A549 (cell line): Measurements from ENCODE around the gene AHI1. TPM values are rescaled to one million over a fixed set of nuclear protein-coding genes. Genes with fewer than 3 reads are reported as not detected.

Source experiments
- ATAC-seq, 2 experiments: fragments of 200-7000 bp in 1 of 2; fragments of >200 bp in 1 of 2; cut with Nextera tagmentation in 1 of 2; cut with Tn5 transposase in 1 of 2; 3 replicates each; pipeline versions ENCODE4 v1.8.0 to v1.9.1; 2018 to 2020; ENCODE audit warnings: mild to moderate bottlenecking in 1 of 2, moderate library complexity in 1 of 2
- CTCF ChIA-PET: fragments of 300-600 bp; sonication (Branson Sonifier 250); formaldehyde crosslinking; extraction: SDS; loops from one replicate; lab custom pipeline; 2021; ENCODE audit warnings: antibody characterized with exemption, inconsistent platforms; lab: Yijun Ruan, JAX
- POLR2A ChIA-PET: fragments of 350-600 bp; formaldehyde crosslinking; extraction: SDS; loops from one replicate; lab custom pipeline; 2021; ENCODE audit warnings: antibody characterized with exemption, inconsistent platforms; lab: Yijun Ruan, JAX
- DNase-seq, 2 experiments: peaks; one replicate each; pipeline versions ENCODE4 v3.0.0 to v3.0.0-alpha.2; 2011 to 2016; ENCODE audit warnings: low read depth in 1 of 2, low spot score in 1 of 2
- FAIRE-seq: peaks from 2 replicates; lab custom pipeline; 2011; peaks lifted over from hg19 to GRCh38; lab: Jason Lieb, UNC
- H3K27ac ChIP-seq, 2 experiments: fragments of >200 bp; sonication (Bioruptor Twin); formaldehyde crosslinking; 3 replicates each; pipeline ENCODE4 v1.5.1; 2016 to 2017
- H3K4me1 ChIP-seq: fragments of >200 bp; sonication (Bioruptor Twin); formaldehyde crosslinking; 3 replicates; pipeline ENCODE4 v1.6.1; 2016
- H3K4me2 ChIP-seq: fragments of >200 bp; sonication (Bioruptor Twin); formaldehyde crosslinking; 3 replicates; pipeline ENCODE4 v1.6.1; 2016
- H3K4me3 ChIP-seq: fragments of >200 bp; sonication (Bioruptor Twin); formaldehyde crosslinking; 3 replicates; pipeline ENCODE4 v1.5.1; 2016
- H3K9me3 ChIP-seq: fragments of >200 bp; sonication (Bioruptor Twin); formaldehyde crosslinking; 3 replicates; pipeline ENCODE4 v1.6.1; 2016
- CEBPB ChIP-seq, 2 experiments: fragments of >200 bp in 1 of 2; sonication (Bioruptor Twin) in 1 of 2; formaldehyde crosslinking in 1 of 2; IDR thresholded peaks; 2 replicates each; pipeline ENCODE4 v1.6.1; 2012 to 2016
- CHD2 ChIP-seq: fragments of 150-350 bp; IDR thresholded peaks from 2 replicates; pipeline ENCODE4 v1.6.1; 2014; ENCODE audit warnings: low read length; ENCODE audit not compliant: partially characterized antibody
- CHD4 ChIP-seq: fragments of 200-600 bp; sonication (generic); IDR thresholded peaks from 2 replicates; pipeline ENCODE4 v1.6.1; 2016; ENCODE audit warnings: antibody characterized with exemption, mild to moderate bottlenecking, borderline replicate concordance
- EHF ChIP-seq: fragments of 250-450 bp; sonication (Bioruptor Pico); IDR thresholded peaks from 2 replicates; pipeline ENCODE4 v1.5.0; 2020; ENCODE audit warnings: mild to moderate bottlenecking
- EP300 ChIP-seq, 2 experiments: fragments of >200 bp; sonication (Bioruptor Twin); formaldehyde crosslinking; IDR thresholded peaks; 2 replicates in 1 of 2; 3 replicates in 1 of 2; pipeline ENCODE4 v1.6.1; 2016 to 2017
- FOSL2 ChIP-seq, 2 experiments: fragments of 450-650 bp in 1 of 2; fragments of >200 bp in 1 of 2; sonication (Bioruptor Twin) in 1 of 2; formaldehyde crosslinking; IDR thresholded peaks; 2 replicates each; pipeline versions ENCODE4 v1.5.0 to v1.6.1; 2016 to 2020; ENCODE audit warnings: mild to moderate bottlenecking in 1 of 2, moderate library complexity in 1 of 2
- GATA3 ChIP-seq: IDR thresholded peaks from 2 replicates; pipeline ENCODE4 v1.6.1; 2012; ENCODE audit warnings: borderline replicate concordance
- HOXB13 ChIP-seq: fragments of 250-450 bp; sonication (Bioruptor Pico); IDR thresholded peaks from 2 replicates; pipeline ENCODE4 v1.5.0; 2020; ENCODE audit warnings: low read depth, mild to moderate bottlenecking, moderate library complexity
- JUNB ChIP-seq: fragments of >200 bp; sonication (Bioruptor Twin); formaldehyde crosslinking; IDR thresholded peaks from 2 replicates; pipeline ENCODE4 v1.6.1; 2016
- MAZ ChIP-seq: fragments of 150-350 bp; IDR thresholded peaks from 2 replicates; pipeline ENCODE4 v1.6.1; 2014; ENCODE audit warnings: antibody characterized with exemption, low read depth, low read length, borderline replicate concordance
- MYC ChIP-seq: IDR thresholded peaks from 2 replicates; pipeline ENCODE4 v1.6.1; 2012; ENCODE audit warnings: mild to moderate bottlenecking, inconsistent platforms, low read length, improper control_type of control experiment, borderline replicate concordance
- NPAS2 ChIP-seq: fragments of 250-450 bp; sonication (Bioruptor Pico); IDR thresholded peaks from 2 replicates; pipeline ENCODE4 v1.8.0; 2022; ENCODE audit warnings: mild to moderate bottlenecking, moderate library complexity, borderline replicate concordance
- POLR2A ChIP-seq: IDR thresholded peaks from 2 replicates; pipeline ENCODE4 v1.6.1; 2012; ENCODE audit warnings: mild to moderate bottlenecking, low read length
- RAD21 ChIP-seq, 2 experiments: fragments of >200 bp in 1 of 2; sonication (Bioruptor Twin) in 1 of 2; formaldehyde crosslinking in 1 of 2; IDR thresholded peaks in 1 of 2; conservative IDR thresholded peaks in 1 of 2; 2 replicates in 1 of 2; 3 replicates in 1 of 2; pipeline ENCODE4 v1.6.1; 2012 to 2018; ENCODE audit warnings: inconsistent platforms in 1 of 2
- RARB ChIP-seq: fragments of 250-450 bp; sonication (Bioruptor Pico); IDR thresholded peaks from 2 replicates; pipeline ENCODE4 v1.8.0; 2021; ENCODE audit warnings: mild to moderate bottlenecking, moderate library complexity
- RCOR1 ChIP-seq: fragments of 150-350 bp; IDR thresholded peaks from 2 replicates; pipeline ENCODE4 v1.6.1; 2014; ENCODE audit warnings: antibody characterized with exemption, low read length, low read depth
- RFX5 ChIP-seq: fragments of 450-650 bp; IDR thresholded peaks from 2 replicates; pipeline ENCODE4 v1.7.1; 2014; ENCODE audit warnings: antibody characterized with exemption, mild to moderate bottlenecking, moderate library complexity
- SREBF2 ChIP-seq: fragments of 450-650 bp; IDR thresholded peaks from 2 replicates; pipeline ENCODE4 v1.6.1; 2014; ENCODE audit warnings: mild to moderate bottlenecking, moderate library complexity
- ZSCAN20 ChIP-seq: fragments of 250-450 bp; sonication (Bioruptor Pico); IDR thresholded peaks from 2 replicates; pipeline ENCODE4 v1.8.0; 2022; ENCODE audit warnings: mild to moderate bottlenecking, moderate library complexity
- WGBS: methylation state at CpG from one replicate; pipeline ENCODE4 v1.1.6; 2017; ENCODE audit errors: missing lambda C conversion rate; 5-methylcytosine and 5-hydroxymethylcytosine counted together
- polyA plus RNA-seq, 4 experiments: library from polyadenylated mRNA; depleted of rRNA in 3 of 4; stranded (reverse); fragments of >200 nt; fragmentation: RNase III in 1 of 4; extraction: RNeasy Plus Mini Kit Qiagen cat#74134 plus additional on column Dnase treatment in 1 of 4; gene quantifications; 2 replicates in 3 of 4; 3 replicates in 1 of 4; pipeline ENCODE4 v1.2.3, GENCODE V29; 2011 to 2017
- TF ChIP-seq, protein P1 (sequence below): IDR thresholded peaks from 2 replicates; pipeline ENCODE4 v1.6.1; 2012; ENCODE audit warnings: low read depth, borderline replicate concordance
- TF ChIP-seq, protein P2 (sequence below): fragments of >200 bp; sonication (Bioruptor Twin); formaldehyde crosslinking; IDR thresholded peaks from 3 replicates; pipeline ENCODE4 v1.6.1; 2016

AHI1 gene
- polyA plus RNA-seq, 2 of the 4 experiments (the other 2 are of a cell fraction), result 24.7 to 50.8 TPM

DNA sequence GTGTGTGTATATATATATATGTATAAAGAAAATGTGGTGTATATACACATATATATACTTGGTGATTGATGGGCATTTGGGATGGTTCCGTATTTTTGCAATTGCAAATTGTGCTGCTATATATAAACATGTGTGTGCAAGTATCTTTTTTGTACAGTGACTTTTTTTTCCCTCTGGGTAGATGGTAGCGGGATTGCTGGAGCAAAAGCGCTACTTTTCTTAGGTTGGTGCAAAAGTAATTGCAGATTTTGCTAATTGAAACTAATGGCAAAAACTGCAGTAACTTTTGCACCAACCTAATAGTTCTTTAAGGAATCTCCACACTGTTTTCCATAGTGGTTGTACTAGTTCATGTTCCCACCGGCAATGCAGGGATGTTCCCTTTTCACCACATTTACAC lies 135.4 kb downstream of the AHI1 start:
- POLR2A ChIA-PET, result no interaction called here
- Histone ChIP-seq H3K4me1 (peaks cover 30% of the 10 kb centered on the region), H3K27ac (no peak overlapping the region), H3K9me3 (peaks cover 15% of the 10 kb centered on the region; the same call in 1 of the 3 replicates), H3K4me3 (no peak overlapping the region), H3K4me2 (no peak overlapping the region)
- TF ChIP-seq MAZ, result no peak
- no peak for TF ChIP-seq EP300 (IDR thresholded peaks at IDR 0.05)
- no peak for TF ChIP-seq RFX5
- TF ChIP-seq CHD2, result no peak
- TF ChIP-seq FOSL2 (IDR thresholded peaks at IDR 0.05), result no peak
- TF ChIP-seq FOSL2 (CRISPR knock-in tag; IDR thresholded peaks at IDR 0.05), result no peak
- CTCF ChIA-PET, result no interaction called here
- ATAC-seq (no peak), DNase-seq (no peak), FAIRE-seq (no peak)
- 95% methylated on average over 4 of the region's 4 CpGs for WGBS

DNA sequence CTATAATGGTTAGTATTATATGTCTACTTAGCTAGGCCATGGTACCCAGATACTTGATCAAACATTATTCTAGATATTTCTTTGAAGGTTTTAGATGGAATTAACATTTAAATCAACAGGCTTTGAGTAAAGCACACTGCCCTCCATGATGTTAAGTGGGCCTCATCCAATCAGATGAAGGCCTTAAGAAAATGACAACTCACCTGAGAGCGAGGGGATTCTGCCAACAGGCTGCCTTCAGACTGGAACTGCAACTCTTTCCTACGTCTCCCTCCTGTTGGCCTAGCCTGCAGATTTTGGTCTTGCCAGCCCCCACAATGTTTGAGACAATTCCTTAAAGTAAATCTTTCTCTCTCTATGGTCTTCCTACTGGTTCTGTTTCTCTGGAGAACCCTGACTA lies 137.3 kb downstream of the AHI1 start:
- Histone ChIP-seq H3K9me3 (0 out of 3 replicates have a peak, but pooled peaks cover 5% of the 10 kb centered on the region), H3K4me1 (peaks cover 30% of the 10 kb centered on the region), H3K27ac (peak overlapping the region; percentile 56 to 75; a peak in 2 of 6 replicates), H3K4me3 (no peak overlapping the region), H3K4me2 (0 out of 3 replicates have a peak overlapping the region, but pooled peaks have one; percentile 84)
- TF ChIP-seq SREBF2, result no peak
- TF ChIP-seq RARB, result no peak
- no peak for TF ChIP-seq RCOR1
- no peak for TF ChIP-seq CHD4
- TF ChIP-seq EHF (CRISPR knock-in tag), result no peak
- no peak for TF ChIP-seq POLR2A
- no peak for TF ChIP-seq CHD2
- no peak for TF ChIP-seq NPAS2 (CRISPR knock-in tag)
- TF ChIP-seq FOSL2 (IDR thresholded peaks at IDR 0.05), result no peak
- no peak for TF ChIP-seq FOSL2 (CRISPR knock-in tag; IDR thresholded peaks at IDR 0.05)
- no peak for TF ChIP-seq GATA3
- TF ChIP-seq, protein P1, sequence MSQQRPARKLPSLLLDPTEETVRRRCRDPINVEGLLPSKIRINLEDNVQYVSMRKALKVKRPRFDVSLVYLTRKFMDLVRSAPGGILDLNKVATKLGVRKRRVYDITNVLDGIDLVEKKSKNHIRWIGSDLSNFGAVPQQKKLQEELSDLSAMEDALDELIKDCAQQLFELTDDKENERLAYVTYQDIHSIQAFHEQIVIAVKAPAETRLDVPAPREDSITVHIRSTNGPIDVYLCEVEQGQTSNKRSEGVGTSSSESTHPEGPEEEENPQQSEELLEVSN, result no peak
- CTCF ChIA-PET, result no interaction called here
- DNase-seq (no peak), FAIRE-seq (no peak), ATAC-seq (no peak)
- 84% methylated on average over 2 of the region's 2 CpGs for WGBS
- POLR2A ChIA-PET, result no interaction called here

DNA sequence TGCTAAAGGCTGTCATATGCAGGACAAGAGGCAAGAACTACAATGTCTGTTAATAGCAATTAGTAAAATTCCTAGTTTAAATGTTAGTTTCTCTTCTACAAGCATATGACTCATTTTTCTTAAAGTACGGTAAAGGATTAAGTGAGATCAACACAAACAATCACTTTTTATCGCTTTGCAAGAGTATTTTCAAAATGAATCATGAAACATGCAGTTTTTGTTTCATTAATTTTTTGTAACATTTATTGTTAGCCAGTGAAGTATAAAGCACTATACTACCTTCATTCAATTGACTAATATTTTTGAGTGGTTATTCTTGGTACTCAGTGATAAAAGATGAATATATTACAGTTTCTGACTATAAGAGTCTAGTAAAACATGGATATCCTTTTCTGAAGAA lies 138.6 kb downstream of the AHI1 start:
- TF ChIP-seq, protein P2, sequence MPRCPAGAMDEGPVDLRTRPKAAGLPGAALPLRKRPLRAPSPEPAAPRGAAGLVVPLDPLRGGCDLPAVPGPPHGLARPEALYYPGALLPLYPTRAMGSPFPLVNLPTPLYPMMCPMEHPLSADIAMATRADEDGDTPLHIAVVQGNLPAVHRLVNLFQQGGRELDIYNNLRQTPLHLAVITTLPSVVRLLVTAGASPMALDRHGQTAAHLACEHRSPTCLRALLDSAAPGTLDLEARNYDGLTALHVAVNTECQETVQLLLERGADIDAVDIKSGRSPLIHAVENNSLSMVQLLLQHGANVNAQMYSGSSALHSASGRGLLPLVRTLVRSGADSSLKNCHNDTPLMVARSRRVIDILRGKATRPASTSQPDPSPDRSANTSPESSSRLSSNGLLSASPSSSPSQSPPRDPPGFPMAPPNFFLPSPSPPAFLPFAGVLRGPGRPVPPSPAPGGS, result no peak
- TF ChIP-seq JUNB (no peak), ZSCAN20 (CRISPR knock-in tag) (no peak), HOXB13 (CRISPR knock-in tag) (no peak), EHF (CRISPR knock-in tag) (no peak), GATA3 (no peak), CEBPB (IDR thresholded peaks at IDR 0.05) (no peak), RAD21 (conservative IDR thresholded peaks at IDR 0.05 in 1 of 2, IDR thresholded peaks at IDR 0.05 in 1 of 2) (no peak), MYC (no peak)
- POLR2A ChIA-PET, result no interaction called here
- CTCF ChIA-PET, result no interaction called here
- Histone ChIP-seq H3K27ac (peak overlapping the region; percentile 75 to 83), H3K4me2 (peak overlapping the region; percentile 84), H3K4me1 (peaks cover 30% of the 10 kb centered on the region), H3K9me3 (0 out of 3 replicates have a peak, but pooled peaks cover 5% of the 10 kb centered on the region), H3K4me3 (0 out of 3 replicates have a peak overlapping the region, but pooled peaks have one; percentile 25)
- 11% methylated on average over 2 of the region's 2 CpGs for WGBS
- FAIRE-seq, result no peak
- DNase-seq, result no peak
- ATAC-seq, result 0 out of 6 replicates have a peak, but pooled peaks of 1 of the 2 experiments have one; percentile 24
